K562 (cell line): ENCODE results near the gene LAMTOR5. TPM values are rescaled to one million over a fixed set of nuclear protein-coding genes. Genes with fewer than 3 reads are reported as not detected.

Experiments used
- CBFA2T3 ChIP-seq: fragments of 450-650 bp; IDR thresholded peaks from 2 replicates; pipeline ENCODE4 v1.6.1; 2017
- FOXJ3 ChIP-seq: sonication (generic); formaldehyde crosslinking; IDR thresholded peaks from 2 replicates; pipeline ENCODE4 v1.4.0; 2020; ENCODE audit warnings: mild to moderate bottlenecking, missing genetic modification reagents
- FOXP1 ChIP-seq: sonication (generic); formaldehyde crosslinking; IDR thresholded peaks from 2 replicates; pipeline ENCODE4 v1.8.0; 2022; ENCODE audit warnings: mild to moderate bottlenecking, missing genetic modification reagents
- GABPB2 ChIP-seq: fragments of 250-450 bp; sonication (Bioruptor Pico); conservative IDR thresholded peaks from 2 replicates; pipeline ENCODE4 v1.5.1; 2021; ENCODE audit warnings: mild to moderate bottlenecking
- GATA2 ChIP-seq: sonication (generic); formaldehyde crosslinking; IDR thresholded peaks from 2 replicates; pipeline ENCODE4 v1.4.0; 2020; ENCODE audit warnings: mild to moderate bottlenecking, missing genetic modification reagents
- LEF1 ChIP-seq: fragments of 450-650 bp; IDR thresholded peaks from 2 replicates; pipeline ENCODE4 v1.6.1; 2016; ENCODE audit warnings: mild to moderate bottlenecking
- MBD1 ChIP-seq: fragments of 250-450 bp; sonication (Bioruptor Pico); IDR thresholded peaks from 2 replicates; pipeline ENCODE4 v1.8.0; 2022; ENCODE audit warnings: inconsistent platforms
- MTA3 ChIP-seq: fragments of 450-650 bp; formaldehyde crosslinking; IDR thresholded peaks from 2 replicates; pipeline ENCODE4 v1.6.1; 2017; ENCODE audit warnings: mild to moderate bottlenecking, borderline replicate concordance
- POLR3G ChIP-seq: IDR thresholded peaks from 2 replicates; pipeline ENCODE4 v1.6.1; 2011; ENCODE audit not compliant: insufficient read length, insufficient replicate concordance; ENCODE audit errors: extremely low read depth
- RBM34 ChIP-seq: fragments of 200-400 bp; formaldehyde crosslinking; IDR thresholded peaks from 2 replicates; pipeline ENCODE4 v1.6.1; 2018; ENCODE audit warnings: low read length, borderline replicate concordance; ENCODE audit not compliant: insufficient read depth
- SUPT5H ChIP-seq: fragments of 450-650 bp; IDR thresholded peaks from 2 replicates; pipeline ENCODE4 v1.6.1; 2016
- TCF7L2 ChIP-seq: fragments of 150-350 bp; IDR thresholded peaks from 2 replicates; pipeline ENCODE4 v1.6.1; 2016; ENCODE audit warnings: low read depth, mild to moderate bottlenecking, low read length, moderate library complexity
- TEAD1 ChIP-seq, 2 experiments: fragments of 450-650 bp in 1 of 2; sonication (generic) in 1 of 2; formaldehyde crosslinking; IDR thresholded peaks; 2 replicates each; pipeline versions ENCODE4 v1.4.0 to v1.8.0; 2020 to 2022; ENCODE audit warnings: mild to moderate bottlenecking in 2 of 2, missing genetic modification reagents in 1 of 2
- TEAD4 ChIP-seq, 2 experiments: sonication (generic) in 1 of 2; formaldehyde crosslinking in 1 of 2; IDR thresholded peaks; 2 replicates each; pipeline versions ENCODE4 v1.6.1 to v1.8.0; 2012 to 2022; ENCODE audit warnings: borderline replicate concordance in 1 of 2, inconsistent platforms in 1 of 2, low read length in 1 of 2, mild to moderate bottlenecking in 1 of 2, missing genetic modification reagents in 1 of 2
- TOE1 ChIP-seq, 2 experiments: fragments of 450-650 bp in 1 of 2; sonication (generic) in 1 of 2; formaldehyde crosslinking in 1 of 2; IDR thresholded peaks; 2 replicates each; pipeline versions ENCODE4 v1.7.1 to v1.8.0; 2016 to 2022; ENCODE audit warnings: borderline replicate concordance in 2 of 2, mild to moderate bottlenecking in 2 of 2, antibody characterized with exemption in 1 of 2, inconsistent platforms in 1 of 2, low read depth in 1 of 2, missing genetic modification reagents in 1 of 2, moderate library complexity in 1 of 2
- U2AF1 ChIP-seq: fragments of 200-400 bp; formaldehyde crosslinking; optimal IDR thresholded peaks from 2 replicates; pipeline ENCODE3; 2017; ENCODE audit warnings: mild to moderate bottlenecking, low read depth, low read length, moderate library complexity
- U2AF2 ChIP-seq: fragments of 200-400 bp; formaldehyde crosslinking; optimal IDR thresholded peaks from 2 replicates; pipeline ENCODE3; 2017; ENCODE audit warnings: low read depth, mild to moderate bottlenecking, low read length
- YBX1 ChIP-seq: fragments of 450-650 bp; IDR thresholded peaks from 2 replicates; pipeline ENCODE4 v1.7.1; 2016; ENCODE audit warnings: mild to moderate bottlenecking
- ZBTB2 ChIP-seq: fragments of 450-650 bp; IDR thresholded peaks from 2 replicates; pipeline ENCODE4 v1.6.1; 2016; ENCODE audit warnings: antibody characterized with exemption
- ZNF75A ChIP-seq: fragments of 450-650 bp; formaldehyde crosslinking; IDR thresholded peaks from 2 replicates; pipeline ENCODE4 v1.4.0; 2020; ENCODE audit warnings: mild to moderate bottlenecking
- ZNF778 ChIP-seq: fragments of 450-650 bp; formaldehyde crosslinking; IDR thresholded peaks from 2 replicates; pipeline ENCODE4 v1.4.0; 2020; ENCODE audit warnings: mild to moderate bottlenecking, moderate library complexity
- polyA plus RNA-seq, 8 experiments: library from polyadenylated mRNA; depleted of rRNA in 4 of 8; stranded (reverse) in 5 of 8; unstranded in 3 of 8; fragments of >200 nt; fragmentation: Nextera tagmentation in 2 of 8; fragmentation: Illumina TruSeq in 1 of 8; extraction: Ambion mirVana in 2 of 8; extraction: Trizol in 1 of 8; gene quantifications; 2 replicates each; pipeline versions ENCODE4 v1.2.1 to v1.2.3, GENCODE V29; 2011 to 2014; ENCODE audit warnings: inconsistent platforms in 1 of 8, missing spikeins in 1 of 8
- total RNA-seq, 7 experiments: library from RNA; depleted of rRNA in 6 of 7; stranded (reverse); fragments of >200 nt in 6 of 7; fragmentation: Illumina TruSeq in 2 of 7; extraction: Trizol in 2 of 7; gene quantifications; 2 replicates each; pipeline versions ENCODE4 v1.2.1 to v1.2.3, GENCODE V29; 2011 to 2021; ENCODE audit warnings: low replicate concordance in 1 of 7
- TF ChIP-seq, protein P1 (sequence below): fragments of 250-450 bp; sonication (Bioruptor Pico); IDR thresholded peaks from 2 replicates; pipeline ENCODE4 v1.4.0; 2020; ENCODE audit warnings: mild to moderate bottlenecking, moderate library complexity, borderline replicate concordance
- TF ChIP-seq, protein P2 (sequence below): fragments of 450-650 bp; conservative IDR thresholded peaks from 2 replicates; pipeline ENCODE4 v1.6.1; 2016; ENCODE audit warnings: missing genetic modification characterization, low read depth, mild to moderate bottlenecking, missing compliant biosample characterization, moderate library complexity

LAMTOR5 gene
- total and polyA plus RNA-seq, 9 of the 15 experiments (the other 6 are each of a cell fraction or from before 2014, with no cell fraction given) = 118 to 712 (median 241) TPM

DNA sequence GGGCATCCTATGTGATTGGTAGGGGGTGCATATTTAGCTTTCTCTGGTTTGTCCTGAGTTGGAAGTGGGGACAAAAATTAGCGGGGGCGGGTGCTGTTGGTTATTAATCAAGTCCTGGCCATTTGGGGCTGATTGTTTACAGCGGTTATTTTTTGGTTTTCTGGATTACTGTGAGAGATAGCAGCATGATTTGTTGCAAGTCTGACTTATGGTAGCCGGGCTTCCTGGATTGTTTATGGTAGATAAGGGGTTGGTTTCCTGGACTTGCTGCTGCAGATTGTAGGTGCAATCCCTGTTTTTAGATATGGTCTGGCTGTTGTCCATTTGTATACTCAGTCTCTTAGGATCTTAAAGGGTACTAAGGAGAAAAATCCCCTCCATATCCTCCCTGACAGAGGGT lies 31.4 kb upstream of the LAMTOR5 start (continued):
- TF ChIP-seq ZNF75A = no peak
- TF ChIP-seq MBD1 (CRISPR knock-in tag) = no peak
- TF ChIP-seq ZBTB2 = no peak
- no peak for TF ChIP-seq GATA2 (CRISPR knock-in tag)
- TF ChIP-seq, protein P1, sequence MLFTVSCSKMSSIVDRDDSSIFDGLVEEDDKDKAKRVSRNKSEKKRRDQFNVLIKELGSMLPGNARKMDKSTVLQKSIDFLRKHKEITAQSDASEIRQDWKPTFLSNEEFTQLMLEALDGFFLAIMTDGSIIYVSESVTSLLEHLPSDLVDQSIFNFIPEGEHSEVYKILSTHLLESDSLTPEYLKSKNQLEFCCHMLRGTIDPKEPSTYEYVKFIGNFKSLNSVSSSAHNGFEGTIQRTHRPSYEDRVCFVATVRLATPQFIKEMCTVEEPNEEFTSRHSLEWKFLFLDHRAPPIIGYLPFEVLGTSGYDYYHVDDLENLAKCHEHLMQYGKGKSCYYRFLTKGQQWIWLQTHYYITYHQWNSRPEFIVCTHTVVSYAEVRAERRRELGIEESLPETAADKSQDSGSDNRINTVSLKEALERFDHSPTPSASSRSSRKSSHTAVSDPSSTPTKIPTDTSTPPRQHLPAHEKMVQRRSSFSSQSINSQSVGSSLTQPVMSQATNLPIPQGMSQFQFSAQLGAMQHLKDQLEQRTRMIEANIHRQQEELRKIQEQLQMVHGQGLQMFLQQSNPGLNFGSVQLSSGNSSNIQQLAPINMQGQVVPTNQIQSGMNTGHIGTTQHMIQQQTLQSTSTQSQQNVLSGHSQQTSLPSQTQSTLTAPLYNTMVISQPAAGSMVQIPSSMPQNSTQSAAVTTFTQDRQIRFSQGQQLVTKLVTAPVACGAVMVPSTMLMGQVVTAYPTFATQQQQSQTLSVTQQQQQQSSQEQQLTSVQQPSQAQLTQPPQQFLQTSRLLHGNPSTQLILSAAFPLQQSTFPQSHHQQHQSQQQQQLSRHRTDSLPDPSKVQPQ (CRISPR knock-in tag) = no peak
- TF ChIP-seq YBX1 = no peak
- no peak for TF ChIP-seq SUPT5H
- TF ChIP-seq RBM34 = no peak
- no peak for TF ChIP-seq FOXJ3
- TF ChIP-seq TCF7L2 = no peak
- TF ChIP-seq TEAD4 (IDR thresholded peaks at IDR 0.05; ENCODE audit: low read length) = peak; percentile 89
- no peak for TF ChIP-seq TEAD4 (CRISPR knock-in tag; IDR thresholded peaks at IDR 0.05; ENCODE audit: borderline replicate concordance)
- TF ChIP-seq, protein P2, sequence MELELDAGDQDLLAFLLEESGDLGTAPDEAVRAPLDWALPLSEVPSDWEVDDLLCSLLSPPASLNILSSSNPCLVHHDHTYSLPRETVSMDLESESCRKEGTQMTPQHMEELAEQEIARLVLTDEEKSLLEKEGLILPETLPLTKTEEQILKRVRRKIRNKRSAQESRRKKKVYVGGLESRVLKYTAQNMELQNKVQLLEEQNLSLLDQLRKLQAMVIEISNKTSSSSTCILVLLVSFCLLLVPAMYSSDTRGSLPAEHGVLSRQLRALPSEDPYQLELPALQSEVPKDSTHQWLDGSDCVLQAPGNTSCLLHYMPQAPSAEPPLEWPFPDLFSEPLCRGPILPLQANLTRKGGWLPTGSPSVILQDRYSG (tag) = no peak
- no peak for TF ChIP-seq POLR3G
- TF ChIP-seq TEAD1 (CRISPR knock-in tag; IDR thresholded peaks at IDR 0.05) = peak in 1 of 2 experiments; percentile 81; a peak in 1 of 4 replicates
- TF ChIP-seq CBFA2T3 = peak; percentile 92
- TF ChIP-seq LEF1 = peak; percentile 41; the same call in 1 of the 2 replicates
- no peak for TF ChIP-seq ZNF778 (CRISPR knock-in tag)
- TF ChIP-seq MTA3 = no peak
- TF ChIP-seq GABPB2 (CRISPR knock-in tag) = no peak
- TF ChIP-seq U2AF2 = no peak
- no peak for TF ChIP-seq FOXP1 (CRISPR knock-in tag)
- TF ChIP-seq U2AF1 = no peak
- TF ChIP-seq TOE1 (IDR thresholded peaks at IDR 0.05; ENCODE audit: borderline replicate concordance) = no peak
- no peak for TF ChIP-seq TOE1 (CRISPR knock-in tag; IDR thresholded peaks at IDR 0.05; ENCODE audit: borderline replicate concordance, low read depth)
